Amygdala (tissue), 56 donors: ENCODE data around the gene SCNN1A.

Source experiments
- DNase-seq, 56 donors: peaks; one replicate each; lab custom pipeline; 2025; lab: John Stamatoyannopoulos, UW

Gene SCNN1A

GRCh38 chr12:6369916-6370575, 5.3 kb downstream of the SCNN1A start:
- no peak for DNase-seq

GRCh38 chr12:6368906-6369525, 6.3 kb downstream of the SCNN1A start:
- DNase-seq: no peak

- DNase-seq: peak in 1 of 56 donors; percentile 16
These were observed 7.1 kb downstream of the SCNN1A start for GRCh38 chr12:6367969-6368892.

- peak in 3 of 56 donors; percentile 9 to 34 (median 28) for DNase-seq
These were observed 8.0 kb downstream of the SCNN1A start for GRCh38 chr12:6367065-6367968.

- DNase-seq: no peak
These were observed 11.4 kb downstream of the SCNN1A start for GRCh38 chr12:6364044-6364374.

- peak in 9 of 56 donors; percentile 11 to 42 (median 26) for DNase-seq
These were observed 11.9 kb downstream of the SCNN1A start for GRCh38 chr12:6363330-6364043.

- DNase-seq: no peak
These were observed 12.4 kb downstream of the SCNN1A start for GRCh38 chr12:6363010-6363329.

- DNase-seq: no peak
These were observed 13.0 kb downstream of the SCNN1A start for GRCh38 chr12:6362403-6362802.

- DNase-seq: no peak
These were observed 13.5 kb downstream of the SCNN1A start for GRCh38 chr12:6361834-6362233.

GRCh38 chr12:6360578-6361490, 14.5 kb downstream of the SCNN1A start:
- DNase-seq: no peak

GRCh38 chr12:6360080-6360571, 15.2 kb downstream of the SCNN1A start:
- DNase-seq: no peak

GRCh38 chr12:6358881-6359280, 16.5 kb downstream of the SCNN1A start:
- DNase-seq: no peak

GRCh38 chr12:6356374-6356820, 19.0 kb downstream of the SCNN1A start:
- DNase-seq: no peak

GRCh38 chr12:6355491-6356373, 19.6 kb downstream of the SCNN1A start:
- no peak for DNase-seq

- no peak for DNase-seq
These were observed 20.6 kb downstream of the SCNN1A start for GRCh38 chr12:6354495-6355393.
